Activated CD4-positive, CD25-positive, alpha-beta regulatory T cell (primary cell): ENCODE results near the gene NEGR1.

Experiments
- DNase-seq, 4 experiments: peaks; one replicate each; lab custom pipeline; 2025; lab: John Stamatoyannopoulos, UW

Gene NEGR1

DNA sequence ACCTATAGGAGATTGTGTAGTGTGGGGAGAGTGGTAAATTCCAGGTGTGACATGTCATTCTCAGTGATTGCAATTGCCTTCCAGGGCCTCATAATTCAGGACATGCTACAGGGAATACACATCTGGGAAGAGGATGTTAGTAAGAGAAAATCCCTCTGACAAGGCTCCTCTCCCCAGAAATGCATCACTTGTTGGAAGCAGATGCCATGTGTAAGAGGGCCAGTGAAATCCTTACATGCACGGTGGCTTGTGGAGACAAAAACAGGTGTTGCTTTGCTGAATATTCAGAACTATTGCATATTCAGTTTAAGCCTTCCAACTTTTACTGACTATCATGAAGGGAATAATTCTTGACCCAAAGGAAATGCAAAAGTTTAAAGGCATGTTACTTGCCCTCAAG lies 503.4 kb downstream of the NEGR1 start:
- DNase-seq = no peak

- DNase-seq = no peak
These were observed 505.2 kb downstream of the NEGR1 start for GRCh38 chr1:71777094-71777493.

- no peak for DNase-seq
These were observed 507.6 kb downstream of the NEGR1 start for GRCh38 chr1:71774705-71775104.

GRCh38 chr1:71770121-71770520 lies 512.2 kb downstream of the NEGR1 start:
- DNase-seq = no peak

DNA sequence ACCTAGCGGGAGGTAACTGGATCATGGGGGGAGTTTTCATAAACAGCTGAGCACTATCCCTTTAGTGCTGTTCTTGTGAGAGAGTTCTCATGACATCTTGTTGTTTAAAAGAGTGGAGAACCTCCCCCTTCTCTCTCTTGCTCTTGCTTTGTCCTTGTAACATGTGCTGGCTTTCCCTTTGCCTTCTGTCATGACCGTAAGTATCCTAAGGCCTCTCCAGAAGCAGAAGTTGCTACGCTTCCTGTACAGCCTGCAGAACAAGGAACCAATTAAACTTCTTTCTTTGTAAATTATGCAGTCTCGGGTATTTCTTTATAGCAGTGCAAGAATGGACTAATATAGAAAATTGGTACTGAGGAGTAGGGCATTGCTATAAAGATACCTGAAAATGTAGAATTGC lies 515.6 kb downstream of the NEGR1 start:
- no peak for DNase-seq

GRCh38 chr1:71762514-71763255 lies 519.7 kb downstream of the NEGR1 start:
- no peak for DNase-seq

GRCh38 chr1:71755441-71755840 lies 526.9 kb downstream of the NEGR1 start:
- DNase-seq = no peak

DNA sequence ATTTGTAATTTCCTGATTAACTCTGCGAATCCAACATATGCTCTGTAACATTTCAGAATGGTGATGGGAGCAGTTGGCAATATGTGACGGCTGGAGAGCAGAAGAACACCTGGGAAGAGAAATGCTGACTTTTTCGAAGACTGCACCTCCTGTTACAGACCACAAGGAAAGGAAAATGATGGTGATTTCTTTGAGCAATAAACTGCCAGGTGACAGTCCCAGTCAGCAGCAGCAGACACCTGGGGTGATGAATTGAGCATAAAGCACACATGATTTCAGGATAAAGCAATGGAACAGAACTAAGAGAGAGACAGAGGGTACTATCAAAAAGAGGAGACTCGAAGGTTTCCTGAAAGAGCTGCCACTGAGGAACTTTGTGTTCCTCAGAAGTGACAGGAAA lies 528.6 kb downstream of the NEGR1 start:
- no peak for DNase-seq

- no peak for DNase-seq
These were observed 537.0 kb downstream of the NEGR1 start for GRCh38 chr1:71745326-71745725.

- no peak for DNase-seq
These were observed 538.5 kb downstream of the NEGR1 start for GRCh38 chr1:71743862-71744261.

DNA sequence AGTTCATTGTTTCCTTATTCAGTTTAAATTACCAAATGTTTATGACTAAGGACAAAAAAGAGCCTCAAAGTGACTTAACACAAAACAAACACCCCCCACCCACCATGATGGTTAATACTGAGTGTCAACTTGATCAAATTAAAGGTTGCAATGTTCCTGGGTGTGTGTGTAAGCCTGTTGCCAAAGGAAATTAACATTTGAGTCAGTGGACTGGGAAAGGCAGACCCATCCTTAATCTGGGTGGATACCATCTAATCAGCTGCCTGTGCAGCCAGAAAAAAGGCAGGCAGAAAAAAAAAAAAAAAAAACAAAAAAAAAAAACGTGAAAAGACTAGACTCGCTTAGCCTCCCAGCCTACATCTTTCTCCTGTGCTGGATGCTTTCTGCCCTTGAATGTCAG lies 543.4 kb downstream of the NEGR1 start:
- no peak for DNase-seq

- no peak for DNase-seq
These were observed 544.1 kb downstream of the NEGR1 start for GRCh38 chr1:71738256-71738655.

DNA sequence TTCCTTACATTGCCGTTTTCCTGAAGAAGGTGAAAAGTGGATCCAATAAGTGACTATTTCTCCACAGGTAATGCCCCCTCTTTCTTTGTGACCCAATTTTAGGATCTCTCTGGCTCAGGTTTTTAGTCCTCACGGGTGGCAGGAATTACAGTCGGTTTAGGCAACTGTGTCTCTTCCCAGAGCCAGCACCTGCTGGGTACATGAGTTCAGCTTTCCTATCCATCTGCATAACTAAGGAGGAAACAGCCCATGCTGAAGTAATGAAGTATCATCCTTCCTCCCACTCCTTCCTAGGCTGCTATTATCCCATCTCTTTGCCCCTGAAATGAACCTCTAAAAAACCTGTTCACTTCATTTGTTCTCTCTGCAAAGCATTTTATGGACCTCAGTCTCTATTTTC lies 544.6 kb downstream of the NEGR1 start:
- no peak for DNase-seq

- no peak for DNase-seq
These were observed 549.2 kb downstream of the NEGR1 start for GRCh38 chr1:71733121-71733520.

DNA sequence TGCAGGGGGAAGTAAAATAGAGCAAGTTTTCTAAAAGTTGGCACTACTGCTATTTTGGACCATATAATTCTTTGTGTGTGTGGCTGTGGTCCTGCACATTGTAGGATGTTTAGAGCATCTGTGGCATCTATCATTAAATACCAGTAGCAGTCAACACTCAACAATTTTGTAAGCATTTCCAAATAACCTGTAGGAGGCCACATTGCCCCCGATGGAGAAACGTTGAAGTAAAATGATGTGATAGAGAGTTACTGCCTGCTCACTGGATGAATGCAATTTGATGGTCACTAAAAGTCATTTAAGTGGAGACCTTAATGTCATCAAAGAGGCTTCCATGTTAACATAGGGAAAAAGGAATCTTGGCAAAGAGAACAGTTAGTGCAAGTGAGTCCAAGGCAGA lies 560.8 kb downstream of the NEGR1 start:
- no peak for DNase-seq

GRCh38 chr1:71719330-71719729 lies 563.0 kb downstream of the NEGR1 start:
- DNase-seq = no peak

GRCh38 chr1:71717186-71717585 lies 565.2 kb downstream of the NEGR1 start:
- no peak for DNase-seq

DNA sequence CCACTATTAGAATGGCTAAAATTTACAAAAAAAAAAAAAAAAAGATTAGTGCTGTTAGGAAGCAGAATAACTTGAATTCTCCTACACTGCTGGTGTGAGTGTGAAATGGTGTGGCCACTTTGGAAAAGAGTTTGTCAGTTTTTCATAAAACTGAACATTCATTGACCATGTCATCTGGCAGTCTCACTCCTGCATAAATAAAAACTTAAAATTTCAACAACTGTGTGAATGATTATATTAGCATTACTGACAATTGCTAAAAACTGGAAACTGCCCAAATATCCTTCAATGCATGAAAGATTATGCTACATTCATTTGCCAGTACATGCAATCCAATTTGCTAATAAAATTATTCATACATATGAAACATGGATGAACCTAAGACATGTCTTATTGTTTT lies 570.9 kb downstream of the NEGR1 start:
- no peak for DNase-seq

DNA sequence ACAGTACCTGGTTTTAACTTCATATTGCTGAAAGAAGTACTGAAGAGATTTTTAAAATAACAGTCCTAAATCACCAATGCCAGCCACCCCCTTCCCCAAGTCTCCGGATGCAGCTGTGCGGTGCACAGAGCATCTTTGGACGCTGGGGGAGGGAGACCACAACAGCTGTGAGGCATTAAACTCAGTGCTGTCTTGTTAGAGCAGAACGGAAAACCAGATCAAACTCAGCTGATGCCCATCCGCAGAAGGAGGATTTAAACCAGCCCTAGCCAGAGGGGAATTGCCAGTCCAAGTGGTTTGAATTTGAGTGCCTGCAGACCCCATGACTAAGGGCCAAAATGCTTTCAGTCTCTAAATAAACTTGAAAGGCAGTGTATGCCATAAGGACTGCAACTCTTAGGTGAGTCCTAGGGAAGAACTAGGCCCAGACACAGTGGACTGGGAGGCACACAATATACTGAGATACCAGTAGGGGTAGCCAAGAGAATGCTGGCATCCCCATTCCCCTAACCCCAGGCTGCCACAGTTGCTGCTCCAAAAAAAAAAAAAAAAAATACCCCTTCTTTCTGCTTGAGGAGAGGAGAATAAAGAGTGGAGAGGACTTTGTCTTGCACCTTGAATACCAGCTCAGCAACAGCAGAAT lies 576.2 kb downstream of the NEGR1 start:
- no peak for DNase-seq

DNA sequence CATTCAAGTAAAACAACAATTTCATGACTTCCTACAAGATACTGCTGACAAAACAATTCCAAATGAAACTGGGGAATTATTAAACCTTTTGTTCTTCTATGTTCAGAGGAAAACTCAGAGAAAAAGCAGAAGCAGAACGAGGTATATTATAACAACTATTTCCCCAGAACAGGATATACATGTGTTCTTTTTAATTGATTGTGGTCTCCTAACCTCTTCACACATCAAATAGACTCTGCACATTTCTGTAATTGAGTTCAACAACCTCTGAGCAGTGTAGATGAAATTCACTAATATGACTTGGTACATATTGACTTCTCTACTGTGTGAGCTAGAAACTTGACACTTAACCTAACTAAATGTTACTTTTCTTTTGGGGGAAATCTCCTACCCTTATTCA lies 584.2 kb downstream of the NEGR1 start:
- no peak for DNase-seq

DNA sequence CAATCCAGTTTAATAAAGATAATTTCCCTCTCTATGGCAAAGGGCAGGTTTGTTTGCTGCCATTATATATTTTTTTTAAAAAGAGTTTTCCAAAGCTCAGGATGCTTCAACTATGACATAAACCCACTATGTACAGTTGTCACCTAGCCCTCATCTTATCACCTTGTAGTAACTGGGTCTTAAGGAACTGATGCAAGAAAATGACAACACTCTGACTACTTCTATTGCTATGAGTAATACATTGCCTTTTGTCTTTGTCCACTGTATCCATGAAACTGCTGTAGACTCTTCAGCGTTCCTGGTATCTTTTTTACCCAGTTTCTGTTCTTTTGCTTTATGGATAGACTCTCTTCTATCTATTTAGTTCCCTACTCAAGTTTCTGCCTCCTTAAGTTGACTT lies 586.5 kb downstream of the NEGR1 start:
- no peak for DNase-seq

GRCh38 chr1:71695084-71695483 lies 587.3 kb downstream of the NEGR1 start:
- DNase-seq = no peak

DNA sequence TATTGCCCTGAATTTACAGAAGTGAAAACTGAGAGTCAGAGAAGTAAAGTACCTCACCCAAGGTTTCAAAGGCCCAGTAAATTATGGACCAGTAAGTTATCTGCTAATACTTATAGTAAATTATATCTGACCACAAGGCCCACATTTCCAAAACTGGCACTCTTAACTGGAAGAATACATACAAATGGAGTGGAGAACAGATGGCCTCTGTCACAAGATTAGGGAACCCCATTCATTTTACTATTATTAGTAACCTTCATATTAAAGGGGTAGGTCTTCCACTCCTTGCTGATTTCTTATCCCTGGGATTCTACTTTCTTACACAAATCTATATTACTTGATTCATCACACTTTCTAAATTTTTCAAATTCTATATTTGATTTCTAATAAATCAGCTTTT lies 588.8 kb downstream of the NEGR1 start:
- no peak for DNase-seq

GRCh38 chr1:71689635-71690034 lies 592.7 kb downstream of the NEGR1 start:
- no peak for DNase-seq
